ENCODE measurements around the gene CEP55. TPM values are rescaled to one million over a fixed set of nuclear protein-coding genes. Genes with fewer than 3 reads are reported as not detected.

Gene CEP55
- total RNA-seq, 1 donor from 2014 or later, result 59.3 TPM

DNA sequence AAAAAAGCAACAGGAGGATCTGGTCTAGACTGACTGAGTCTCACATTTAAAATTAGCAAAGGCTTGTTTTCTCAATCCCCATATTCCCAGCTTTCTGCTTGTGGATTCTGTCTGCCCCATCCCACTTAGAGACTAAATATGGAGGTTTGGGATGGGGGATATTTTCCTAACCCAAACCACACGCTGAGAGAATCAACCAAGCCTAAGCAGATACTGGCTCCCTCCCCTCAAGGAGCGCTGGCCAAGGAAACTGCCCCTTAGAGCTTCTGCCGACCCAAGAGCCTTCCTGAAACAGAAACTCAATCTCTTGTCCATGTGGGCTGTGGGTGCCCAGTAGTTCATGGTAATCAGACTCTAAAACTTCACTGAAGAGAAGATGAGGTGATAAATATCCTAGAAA is 74.0 kb downstream of the CEP55 start:
- H3K36me3 Mint-ChIP-seq (ENCODE audit: low read depth), result no peaks in the 10 kb centered on the region
- no peak for DNase-seq
- H3K27ac Mint-ChIP-seq, result no peak overlapping the region
- no peaks in the 10 kb centered on the region for H3K9me3 Mint-ChIP-seq
- intact Hi-C loops (cut with micrococcal nuclease), result no loop called here
- peaks cover 65% of the 10 kb centered on the region for H3K27me3 Mint-ChIP-seq
- no peak overlapping the region for H3K4me3 Mint-ChIP-seq
- no peaks in the 10 kb centered on the region for H3K4me1 Mint-ChIP-seq

GRCh38 chr10:93572606-93573005 is 76.2 kb downstream of the CEP55 start:
- Mint-ChIP-seq H3K4me1 (no peaks in the 10 kb centered on the region), H3K4me3 (no peak overlapping the region), H3K9me3 (no peaks in the 10 kb centered on the region), H3K36me3 (ENCODE audit: low read depth) (no peaks in the 10 kb centered on the region), H3K27ac (no peak overlapping the region), H3K27me3 (peaks cover 49% of the 10 kb centered on the region)
- intact Hi-C loops (cut with micrococcal nuclease), result no loop called here
- no peak for DNase-seq

DNA sequence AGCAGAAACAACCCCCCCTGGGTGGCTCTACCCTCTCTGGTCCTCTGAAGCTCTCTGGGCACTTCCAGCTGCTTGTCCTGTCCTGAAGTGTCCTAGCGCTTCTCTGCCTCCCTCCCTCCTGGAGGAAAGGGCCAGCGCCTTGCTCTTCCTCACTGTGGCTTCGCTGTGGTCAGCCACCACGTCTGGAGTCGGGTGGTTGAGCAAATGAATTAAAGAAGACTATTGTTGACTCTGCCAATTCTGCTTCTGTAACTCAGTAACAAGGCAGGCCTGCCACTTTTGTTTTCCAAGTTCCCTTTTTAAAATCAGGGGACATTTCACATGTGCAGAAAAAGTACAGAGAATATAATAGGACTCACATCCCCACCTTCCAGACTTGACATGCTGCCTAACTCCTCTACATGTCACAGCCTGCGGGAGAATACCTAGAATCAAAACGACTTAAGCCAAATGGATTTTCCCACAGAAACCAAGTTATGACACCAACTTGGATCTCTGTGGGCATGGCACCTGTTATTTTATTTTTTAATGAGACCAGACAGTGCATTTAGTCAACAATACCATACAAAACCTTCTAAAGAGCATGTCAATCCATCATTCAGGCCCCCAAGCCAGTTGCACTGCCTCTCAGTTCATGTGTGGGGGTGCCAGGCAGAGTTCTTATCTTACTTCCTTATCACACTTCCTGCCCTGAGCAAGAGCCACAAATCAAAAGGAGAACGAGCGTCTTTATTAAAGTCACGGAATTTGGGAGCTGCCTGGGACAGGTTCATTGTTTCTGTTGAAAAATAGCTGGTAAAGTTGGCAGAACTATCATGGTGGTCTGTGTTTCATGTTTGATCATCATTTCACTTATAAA is 76.9 kb downstream of the CEP55 start:
- no peak for DNase-seq
- Mint-ChIP-seq H3K27me3 (peaks cover 42% of the 10 kb centered on the region), H3K9me3 (no peaks in the 10 kb centered on the region), H3K27ac (no peak overlapping the region), H3K4me1 (no peaks in the 10 kb centered on the region), H3K36me3 (ENCODE audit: low read depth) (no peaks in the 10 kb centered on the region), H3K4me3 (no peak overlapping the region)
- intact Hi-C loops (cut with micrococcal nuclease), result no loop called here

DNA sequence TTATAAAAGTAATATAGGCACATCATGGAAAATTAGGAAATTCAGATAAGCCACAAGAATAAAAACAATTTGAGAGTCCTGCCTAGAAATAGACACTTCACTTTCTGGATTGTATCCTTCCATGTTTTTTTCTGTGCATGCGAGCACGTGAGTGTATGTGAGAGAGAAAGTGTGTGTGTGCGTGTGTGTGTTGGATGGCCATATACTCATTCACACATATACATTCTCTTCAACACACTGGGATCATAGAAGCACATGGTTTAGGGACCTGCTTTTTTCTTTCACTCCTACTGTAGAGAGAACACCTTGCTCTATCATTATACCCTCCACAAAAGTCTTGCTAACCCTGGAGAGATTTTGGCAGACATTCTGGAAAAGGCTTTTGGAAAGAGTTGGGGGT is 77.5 kb downstream of the CEP55 start:
- intact Hi-C loops (cut with micrococcal nuclease), result no loop called here
- Mint-ChIP-seq H3K27me3 (peaks cover 38% of the 10 kb centered on the region), H3K4me1 (no peaks in the 10 kb centered on the region)

DNA sequence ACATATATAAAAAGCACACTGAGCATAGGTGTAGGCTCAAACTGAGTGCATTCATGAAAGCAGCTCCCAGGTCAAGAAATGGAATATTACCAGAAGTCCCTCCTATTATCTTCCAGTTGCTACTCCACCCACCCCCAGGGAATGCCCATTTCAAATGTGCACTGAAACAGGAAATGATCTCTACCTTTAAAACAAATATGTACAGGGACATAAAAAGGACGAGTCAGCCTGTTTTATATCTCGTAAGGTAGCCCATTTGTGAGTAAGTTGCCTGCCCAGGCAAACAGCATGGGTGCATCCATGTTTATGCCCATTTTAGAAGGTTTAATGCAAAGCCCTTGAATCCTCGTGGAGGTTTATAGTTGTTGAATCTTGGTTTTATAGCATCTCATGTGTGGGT is 80.5 kb downstream of the CEP55 start:
- Mint-ChIP-seq H3K4me1 (no peaks in the 10 kb centered on the region), H3K9me3 (peaks cover 8% of the 10 kb centered on the region), H3K27ac (no peak overlapping the region), H3K27me3 (peaks cover 22% of the 10 kb centered on the region), H3K4me3 (no peak overlapping the region), H3K36me3 (ENCODE audit: low read depth) (no peaks in the 10 kb centered on the region)
- intact Hi-C loops (cut with micrococcal nuclease), result no loop called here
- no peak for DNase-seq

More for the DNA sequence above, 77.5 kb downstream of the CEP55 start:
- Mint-ChIP-seq H3K4me3 (no peak overlapping the region), H3K9me3 (no peaks in the 10 kb centered on the region), H3K27ac (no peak overlapping the region), H3K36me3 (ENCODE audit: low read depth) (no peaks in the 10 kb centered on the region)
- no peak for DNase-seq

DNA sequence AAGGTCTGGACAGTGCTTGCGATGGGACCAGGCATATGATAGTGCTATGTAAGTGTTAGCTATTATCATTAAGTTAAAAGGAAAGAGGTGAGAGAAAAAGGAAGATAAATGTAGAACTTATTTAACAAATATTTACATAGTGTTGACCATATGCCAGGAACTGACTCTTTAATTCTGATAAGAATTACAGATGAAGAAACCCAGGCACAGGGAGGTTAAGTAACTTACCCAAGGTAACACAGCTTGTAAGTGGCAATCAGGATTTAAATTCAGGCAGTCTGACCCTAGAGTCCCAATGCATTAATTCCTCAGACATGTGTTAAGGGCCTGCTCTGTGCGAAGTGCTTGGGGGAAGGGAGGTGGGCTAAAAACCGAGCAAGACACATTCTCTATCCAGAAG is 81.2 kb downstream of the CEP55 start:
- Mint-ChIP-seq H3K9me3 (peaks cover 8% of the 10 kb centered on the region), H3K27me3 (peaks cover 15% of the 10 kb centered on the region), H3K4me1 (no peaks in the 10 kb centered on the region), H3K4me3 (no peak overlapping the region), H3K27ac (no peak overlapping the region), H3K36me3 (ENCODE audit: low read depth) (no peaks in the 10 kb centered on the region)
- intact Hi-C loops (cut with micrococcal nuclease), result no loop called here
- no peak for DNase-seq

Other genes with a start within 250 kb of the CEP55 start
- gene MYOF, start 14.3 kb upstream of the CEP55 start, total RNA-seq, result 23.8 and 25.4 TPM in 2 replicates
- not detected in 2 replicates for gene FFAR4, start 70.1 kb downstream of the CEP55 start, total RNA-seq
- gene RBP4, start 104.6 kb downstream of the CEP55 start, total RNA-seq, result not detected in 2 replicates
- not detected in 2 replicates for gene PDE6C, start 115.9 kb downstream of the CEP55 start, total RNA-seq
- 22.5 and 22.8 TPM in 2 replicates for gene FRA10AC1, start 206.0 kb downstream of the CEP55 start, total RNA-seq